Measurements from ENCODE around the gene RABL2A. TPM values are rescaled to one million over a fixed set of nuclear protein-coding genes. Genes with fewer than 3 reads are reported as not detected.
"Not testable (repeated sequence)": the region's sequence is repeated elsewhere in the genome, so short reads cannot be mapped to it uniquely, and the experiment has no call there.

Gene RABL2A
- total RNA-seq, 2 experiments from 2014 or later, result 14.5 to 17.9 TPM

- H3K9me3 ChIP-seq (ENCODE audit: control insufficient read depth in 1 of 2, insufficient read depth in 1 of 2, low read length in 2 of 2), result no peaks in the 10 kb centered on the region
- Mint-ChIP-seq H3K36me3 (ENCODE audit: low read depth) (no peaks in the 10 kb centered on the region), H3K4me1 (ENCODE audit: low read depth) (no peaks in the 10 kb centered on the region), H3K27me3 (no peaks in the 10 kb centered on the region), H3K4me3 (no peak overlapping the region), H3K27ac (no peak overlapping the region), H3K9me3 (no peaks in the 10 kb centered on the region)
- H3K4me3 ChIP-seq (ENCODE audit: low read length), result no peak overlapping the region
- POLR2A ChIA-PET, result no interaction called here
- TF ChIP-seq CTCF (IDR thresholded peaks at IDR 0.05), result no peak
- CTCF ChIA-PET, result no interaction called here
- H3K27me3 ChIP-seq (ENCODE audit: control insufficient read depth in 1 of 2, insufficient read depth in 2 of 2, low read length in 2 of 2), result no peaks in the 10 kb centered on the region
- ATAC-seq (ENCODE audit: poor library complexity) (no peak), DNase-seq (no peak)
- no peaks in the 10 kb centered on the region for H3K4me1 ChIP-seq (ENCODE audit: insufficient read depth, low read length)
- intact Hi-C loops (cut with DNase I, micrococcal nuclease), result no loop called here
- no peaks in the 10 kb centered on the region for H3K36me3 ChIP-seq (ENCODE audit: insufficient read depth, low read length)
- no peak overlapping the region for H3K27ac ChIP-seq (ENCODE audit: low read depth in 1 of 2, low read length in 2 of 2)
These were observed 59.5 kb downstream of the RABL2A start for GRCh38 chr2:113686537-113686936.

- not testable (repeated sequence) for ATAC-seq (ENCODE audit: poor library complexity); H3K27ac Mint-ChIP-seq
These were observed 63.8 kb downstream of the RABL2A start for GRCh38 chr2:113690871-113691270.

More at GRCh38 chr2:113690871-113691270, 63.8 kb downstream of the RABL2A start:
- H3K36me3 ChIP-seq (ENCODE audit: insufficient read depth, low read length); H3K4me3 Mint-ChIP-seq; H3K27me3 ChIP-seq (ENCODE audit: control insufficient read depth in 1 of 2, insufficient read depth in 2 of 2, low read length in 2 of 2); H3K9me3 ChIP-seq (ENCODE audit: control insufficient read depth in 1 of 2, insufficient read depth in 1 of 2, low read length in 2 of 2); DNase-seq; H3K27me3 Mint-ChIP-seq; intact Hi-C loops (cut with DNase I, micrococcal nuclease); H3K36me3 Mint-ChIP-seq (ENCODE audit: low read depth); H3K4me3 ChIP-seq (ENCODE audit: low read length); H3K27ac ChIP-seq (ENCODE audit: low read depth in 1 of 2, low read length in 2 of 2); POLR2A ChIA-PET; H3K9me3 Mint-ChIP-seq: not testable (repeated sequence)
- peaks cover 24% of the 10 kb centered on the region for H3K4me1 ChIP-seq (ENCODE audit: insufficient read depth, low read length)
- H3K4me1 Mint-ChIP-seq (ENCODE audit: low read depth), result peaks cover 29% of the 10 kb centered on the region
- CTCF ChIA-PET, result interaction anchor here (1.1 kb wide), 1 partner anchor 9 kb away, joined by 3 read pairs; no protein-coding TSS in a partner anchor

Small RNAs within 50 kb of the gene (microRNA-seq; reads per million reads assigned to microRNA genes)
- not detected for gene MIR1302-3 (ENCODE audit: borderline microRNAs expressed, borderline replicate concordance)

Other genes starting within 250 kb of the RABL2A start
- gene ZNG1B, start 189.6 kb upstream of the RABL2A start, total RNA-seq, result 10 to 100 TPM; 33.9 to 34.2 TPM
- not detected for gene FOXD4L1, start 128.6 kb upstream of the RABL2A start, total RNA-seq
- 10 to 100 TPM; 18.3 to 19.2 TPM for gene SLC35F5, start 129.4 kb downstream of the RABL2A start, total RNA-seq